DND-41 (cell line): ENCODE results near the gene TBL1X.

Experiments
- ATAC-seq: fragments of 200-7000 bp; cut with Tn5 transposase; 3 replicates; pipeline ENCODE4 v1.9.1; 2021; ENCODE audit warnings: low read depth; ENCODE audit not compliant: insufficient read depth
- DNase-seq: peaks from one replicate; pipeline ENCODE4 v3.0.0-alpha.2; 2020
- H2AFZ ChIP-seq: 2 replicates; pipeline ENCODE4 v1.6.0; 2012; ENCODE audit warnings: low read depth, low read length
- H3K27ac ChIP-seq: 2 replicates; pipeline ENCODE4 v1.5.1; 2012; ENCODE audit warnings: low read length, inconsistent platforms
- H3K27me3 ChIP-seq: fragments of 200-600 bp; sonication (generic); 2 replicates; pipeline ENCODE4 v1.6.0; 2012; ENCODE audit warnings: low read length, mild to moderate bottlenecking, inconsistent platforms; ENCODE audit not compliant: insufficient read depth, poor library complexity
- H3K36me3 ChIP-seq: 2 replicates; pipeline ENCODE4 v1.5.1; 2012; ENCODE audit warnings: low read length, inconsistent platforms; ENCODE audit not compliant: insufficient read depth
- H3K4me1 ChIP-seq: 2 replicates; pipeline ENCODE4 v1.5.1; 2012; ENCODE audit warnings: mild to moderate bottlenecking, low read length; ENCODE audit not compliant: insufficient read depth
- H3K4me2 ChIP-seq: 2 replicates; pipeline ENCODE4 v1.6.0; 2012; ENCODE audit warnings: mild to moderate bottlenecking, moderate library complexity, low read length, inconsistent platforms; ENCODE audit not compliant: insufficient read depth
- H3K4me3 ChIP-seq, 2 experiments: fragments of 200-600 bp in 1 of 2; shearing (Covaris generic) in 1 of 2; 2 replicates each; pipeline ENCODE4 v1.5.1; 2012 to 2016; ENCODE audit warnings: inconsistent platforms in 2 of 2, low read length in 2 of 2, mild to moderate bottlenecking in 2 of 2, low read depth in 1 of 2, moderate library complexity in 1 of 2
- H3K79me2 ChIP-seq: 2 replicates; pipeline ENCODE4 v1.6.0; 2012; ENCODE audit warnings: low read length, inconsistent platforms; ENCODE audit not compliant: insufficient read depth
- H3K9ac ChIP-seq: 2 replicates; pipeline ENCODE4 v1.6.0; 2012; ENCODE audit warnings: low read depth, mild to moderate bottlenecking, inconsistent platforms, low read length, moderate library complexity
- H3K9me3 ChIP-seq: 2 replicates; pipeline ENCODE4 v1.5.1; 2012; ENCODE audit warnings: low read length, moderate library complexity, mild to moderate bottlenecking, inconsistent platforms; ENCODE audit not compliant: insufficient read depth, severe bottlenecking
- H4K20me1 ChIP-seq: 2 replicates; pipeline ENCODE4 v1.6.0; 2012; ENCODE audit warnings: low read length; ENCODE audit not compliant: insufficient read depth
- EZH2 ChIP-seq: IDR thresholded peaks from 3 replicates; pipeline ENCODE4 v1.6.1; 2012; ENCODE audit warnings: borderline replicate concordance, low read depth, mild to moderate bottlenecking, moderate library complexity, low read length, inconsistent platforms; ENCODE audit not compliant: severe bottlenecking
- TF ChIP-seq, protein P1 (sequence below): IDR thresholded peaks from 2 replicates; pipeline ENCODE4 v1.5.1; 2012; ENCODE audit warnings: borderline replicate concordance, low read length, moderate library complexity, mild to moderate bottlenecking; ENCODE audit not compliant: poor library complexity, severe bottlenecking; ENCODE audit errors: extremely low read depth

The TBL1X gene

DNA sequence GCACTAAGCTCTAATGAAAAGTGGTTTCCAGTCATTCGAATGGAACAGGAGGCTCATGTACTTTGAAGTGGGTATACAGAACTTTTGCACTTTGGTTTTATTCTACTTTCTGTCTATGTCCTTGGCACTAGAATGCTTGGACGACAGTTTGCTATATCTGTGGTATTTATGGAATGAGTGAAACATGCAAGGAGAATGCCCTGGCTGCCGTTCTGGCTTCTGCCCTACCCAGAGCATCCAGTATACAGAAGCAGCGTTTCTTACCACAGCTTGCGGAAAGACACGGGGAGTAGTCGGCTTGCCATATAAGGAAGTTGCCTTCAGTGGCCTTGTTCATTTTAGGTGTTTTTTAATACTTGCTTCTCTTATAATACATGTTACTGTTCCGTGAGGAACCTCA, 98.0 kb downstream of the TBL1X start:
- Histone ChIP-seq H3K27ac (no peak overlapping the region), H3K79me2 (no peaks in the 10 kb centered on the region), H2AFZ (no peak overlapping the region), H3K9me3 (no peaks in the 10 kb centered on the region), H3K36me3 (no peaks in the 10 kb centered on the region), H3K27me3 (no peaks in the 10 kb centered on the region), H4K20me1 (peaks cover 11% of the 10 kb centered on the region), H3K4me1 (peaks cover 27% of the 10 kb centered on the region), H3K4me3 (no peak overlapping the region), H3K9ac (no peak overlapping the region), H3K4me2 (no peak overlapping the region)
- no peak for TF ChIP-seq EZH2
- TF ChIP-seq, protein P1, sequence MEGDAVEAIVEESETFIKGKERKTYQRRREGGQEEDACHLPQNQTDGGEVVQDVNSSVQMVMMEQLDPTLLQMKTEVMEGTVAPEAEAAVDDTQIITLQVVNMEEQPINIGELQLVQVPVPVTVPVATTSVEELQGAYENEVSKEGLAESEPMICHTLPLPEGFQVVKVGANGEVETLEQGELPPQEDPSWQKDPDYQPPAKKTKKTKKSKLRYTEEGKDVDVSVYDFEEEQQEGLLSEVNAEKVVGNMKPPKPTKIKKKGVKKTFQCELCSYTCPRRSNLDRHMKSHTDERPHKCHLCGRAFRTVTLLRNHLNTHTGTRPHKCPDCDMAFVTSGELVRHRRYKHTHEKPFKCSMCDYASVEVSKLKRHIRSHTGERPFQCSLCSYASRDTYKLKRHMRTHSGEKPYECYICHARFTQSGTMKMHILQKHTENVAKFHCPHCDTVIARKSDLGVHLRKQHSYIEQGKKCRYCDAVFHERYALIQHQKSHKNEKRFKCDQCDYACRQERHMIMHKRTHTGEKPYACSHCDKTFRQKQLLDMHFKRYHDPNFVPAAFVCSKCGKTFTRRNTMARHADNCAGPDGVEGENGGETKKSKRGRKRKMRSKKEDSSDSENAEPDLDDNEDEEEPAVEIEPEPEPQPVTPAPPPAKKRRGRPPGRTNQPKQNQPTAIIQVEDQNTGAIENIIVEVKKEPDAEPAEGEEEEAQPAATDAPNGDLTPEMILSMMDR: no peak
- no peak for ATAC-seq
- DNase-seq: no peak

- peaks cover 25% of the 10 kb centered on the region for H4K20me1 ChIP-seq
- H3K79me2 ChIP-seq: 0 out of 2 replicates have a peak, but pooled peaks cover 5% of the 10 kb centered on the region
- H3K4me1 ChIP-seq: peaks cover 52% of the 10 kb centered on the region
- ATAC-seq: peak; percentile 60
- no peaks in the 10 kb centered on the region for H3K27me3 ChIP-seq
- H2AFZ ChIP-seq: no peak overlapping the region
- no peaks in the 10 kb centered on the region for H3K36me3 ChIP-seq
- H3K4me2 ChIP-seq: no peak overlapping the region
- TF ChIP-seq EZH2: no peak
- TF ChIP-seq, protein P1: no peak
- no peaks in the 10 kb centered on the region for H3K9me3 ChIP-seq
- no peak overlapping the region for H3K9ac ChIP-seq
- no peak overlapping the region for H3K27ac ChIP-seq
- DNase-seq: peak; percentile 8
- no peak overlapping the region for H3K4me3 ChIP-seq
These were observed 101.3 kb downstream of the TBL1X start for GRCh38 chrX:9566150-9566621.

DNA sequence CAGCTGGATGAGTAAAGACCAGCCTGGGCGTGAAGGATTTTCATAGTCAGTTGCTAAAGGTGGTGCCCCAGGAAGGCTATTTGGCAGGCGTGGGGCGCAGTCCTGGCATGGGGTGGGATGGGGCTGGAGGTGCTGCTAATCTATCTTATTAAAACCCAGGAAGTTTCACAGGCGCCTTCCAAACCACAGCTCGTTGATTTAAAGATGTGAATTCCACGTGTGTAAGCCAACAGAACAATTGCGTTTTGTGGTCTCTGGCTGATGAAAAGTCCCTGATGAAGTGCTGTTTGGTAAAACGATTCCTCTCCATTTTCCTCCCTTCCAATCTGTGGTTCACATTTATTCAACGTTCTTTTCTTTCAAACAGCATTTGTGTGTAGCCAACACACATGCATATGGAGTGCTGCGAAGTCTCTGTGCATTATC, 105.0 kb downstream of the TBL1X start:
- Histone ChIP-seq H3K36me3 (no peaks in the 10 kb centered on the region), H3K4me3 (no peak overlapping the region), H3K27me3 (no peaks in the 10 kb centered on the region), H3K4me2 (no peak overlapping the region), H3K9me3 (no peaks in the 10 kb centered on the region), H3K27ac (peak overlapping the region; percentile 32; the same call in 1 of the 2 replicates), H3K4me1 (peaks cover 55% of the 10 kb centered on the region), H3K9ac (no peak overlapping the region), H2AFZ (no peak overlapping the region), H3K79me2 (0 out of 2 replicates have a peak, but pooled peaks cover 5% of the 10 kb centered on the region), H4K20me1 (peaks cover 25% of the 10 kb centered on the region)
- ATAC-seq (peak; percentile 60), DNase-seq (peak; percentile 38)
- no peak for TF ChIP-seq EZH2
- TF ChIP-seq, protein P1: no peak
